Activated CD4-positive, CD25-positive, alpha-beta regulatory T cell treated with anti-CD3 and anti-CD28 coated beads, Interleukin-2, amount 50 U/mL, for 16 hours (primary cell): ENCODE measurements around the gene HOXA2.

Experiments
- DNase-seq: peaks from one replicate; pipeline ENCODE4 v3.0.0-alpha.2; 2020; ENCODE audit warnings: low read depth, low spot score

HOXA2 gene

DNA sequence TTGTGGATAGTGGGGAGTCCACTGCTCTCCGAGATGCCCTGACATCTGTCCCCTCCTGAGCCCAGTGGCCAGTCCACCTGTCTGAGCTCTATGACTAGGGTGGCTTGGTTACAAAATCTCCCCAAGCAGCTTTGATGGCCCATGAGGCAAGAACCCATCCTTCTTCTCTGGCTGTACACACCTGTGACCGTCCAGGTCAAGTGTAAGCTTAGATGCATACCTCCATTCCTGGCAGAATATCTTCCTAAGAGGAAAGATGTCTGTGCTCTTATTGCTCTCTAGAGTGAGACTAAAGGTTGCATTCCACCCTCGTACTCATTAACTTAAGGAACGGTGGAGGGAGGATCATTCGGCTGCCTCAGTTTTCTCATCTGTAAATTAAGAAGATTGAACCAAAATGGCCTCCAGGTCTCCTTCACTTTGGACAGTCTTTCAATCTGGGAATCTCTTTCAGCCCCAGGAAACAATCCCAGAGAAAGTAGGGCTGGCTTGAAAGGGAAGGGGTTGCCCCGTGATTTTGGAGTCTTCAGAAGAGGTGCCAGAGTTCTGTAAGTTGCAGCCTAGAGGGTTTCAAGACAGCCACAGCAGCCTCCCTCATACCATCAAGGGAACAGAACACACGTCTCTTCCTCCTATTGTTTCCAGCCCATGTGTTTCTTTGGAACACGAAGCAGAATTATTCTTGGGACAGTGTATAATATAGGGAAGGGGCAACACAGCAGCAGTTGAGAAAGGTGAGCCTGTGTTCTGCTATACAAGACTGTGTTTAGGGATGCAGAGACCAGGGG lies 22.6 kb upstream of the HOXA2 start:
- DNase-seq: no peak

DNA sequence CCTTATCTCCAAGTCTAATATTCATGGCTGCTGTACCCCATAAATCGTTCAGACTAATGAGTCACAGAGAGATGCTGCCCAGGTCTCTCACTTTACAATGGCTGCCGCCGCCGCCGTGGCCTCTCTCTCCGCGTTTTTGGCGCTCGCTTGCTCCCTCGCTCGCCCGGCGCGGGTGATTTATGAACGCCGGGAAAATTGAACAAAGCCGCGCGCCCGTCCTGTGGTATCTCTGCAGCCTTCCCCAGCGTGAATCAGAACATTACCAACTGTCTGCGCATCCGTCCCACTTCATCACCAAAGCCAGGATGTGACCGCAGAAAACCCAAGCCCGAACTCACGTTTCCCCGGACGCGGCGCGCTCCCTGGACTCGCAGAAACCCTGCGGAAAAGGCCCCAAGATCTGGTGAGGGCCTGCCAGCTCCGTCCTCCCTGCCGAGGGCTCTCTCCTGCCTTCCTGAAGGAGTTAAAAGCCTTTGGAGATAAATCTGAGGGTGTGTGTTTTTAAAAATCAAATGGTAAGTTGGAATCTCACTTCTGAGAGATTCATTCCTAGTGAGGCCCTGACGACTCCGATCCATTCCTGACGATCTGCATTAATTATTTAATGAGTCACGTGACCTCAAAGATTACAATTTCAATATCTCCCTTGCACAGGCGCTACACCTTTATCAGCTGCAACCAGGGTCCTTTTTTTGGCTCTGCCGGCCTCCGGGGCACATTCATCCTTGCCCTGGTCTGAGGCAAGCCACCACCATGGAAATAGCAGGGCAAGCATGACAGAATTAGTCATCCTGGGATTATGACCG lies 21.8 kb upstream of the HOXA2 start:
- no peak for DNase-seq

DNA sequence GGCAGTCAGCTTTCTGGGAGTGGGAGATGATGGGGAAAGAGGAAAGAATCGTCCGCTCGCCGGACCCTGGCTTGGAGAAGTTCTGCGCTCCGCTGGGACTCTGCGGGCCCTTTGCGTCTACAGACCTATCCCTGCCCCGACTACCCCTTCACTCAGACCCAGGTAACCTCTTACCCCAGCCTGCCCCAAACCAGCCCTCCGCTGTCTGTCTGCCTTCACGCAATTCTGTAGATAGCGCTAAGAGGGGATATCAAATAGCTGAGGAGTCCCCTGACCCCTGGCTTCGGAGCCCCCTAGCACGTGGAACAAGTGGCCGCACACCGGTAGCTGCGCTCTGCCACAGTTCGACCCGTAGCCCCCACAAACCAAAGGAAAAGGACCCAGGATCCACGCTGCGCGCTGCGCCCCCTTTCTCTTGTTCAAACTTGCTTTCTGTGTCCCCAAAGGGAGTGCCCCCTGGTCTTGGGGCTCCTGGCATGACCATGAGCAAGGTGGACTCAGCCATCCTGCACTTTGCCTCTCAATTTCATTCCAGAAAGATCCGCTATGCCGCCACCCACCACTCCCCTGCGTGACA lies 21.1 kb upstream of the HOXA2 start:
- no peak for DNase-seq

DNA sequence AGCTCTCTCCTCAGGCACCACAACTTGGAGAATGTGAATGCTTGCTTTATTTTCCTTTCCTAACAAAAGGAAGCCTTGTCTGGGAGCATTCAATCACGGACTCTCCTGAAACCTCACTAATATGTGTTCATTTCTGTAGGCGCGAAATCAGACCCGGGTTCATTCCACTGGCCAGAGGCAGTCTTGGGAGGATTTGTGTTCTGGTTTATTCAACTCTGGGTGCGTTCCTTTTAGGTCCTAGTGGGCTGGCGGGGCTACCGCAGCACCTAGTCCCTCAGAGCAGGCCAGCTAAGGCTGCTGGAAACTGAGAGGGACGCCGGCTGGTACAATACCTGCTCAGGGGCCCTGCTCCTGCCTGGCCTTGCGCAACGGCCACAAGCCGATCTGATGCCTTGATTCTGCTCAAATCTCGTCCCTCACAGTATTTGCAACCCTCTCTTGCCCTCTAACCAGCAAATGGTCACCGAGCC lies 20.6 kb upstream of the HOXA2 start:
- DNase-seq: no peak

DNA sequence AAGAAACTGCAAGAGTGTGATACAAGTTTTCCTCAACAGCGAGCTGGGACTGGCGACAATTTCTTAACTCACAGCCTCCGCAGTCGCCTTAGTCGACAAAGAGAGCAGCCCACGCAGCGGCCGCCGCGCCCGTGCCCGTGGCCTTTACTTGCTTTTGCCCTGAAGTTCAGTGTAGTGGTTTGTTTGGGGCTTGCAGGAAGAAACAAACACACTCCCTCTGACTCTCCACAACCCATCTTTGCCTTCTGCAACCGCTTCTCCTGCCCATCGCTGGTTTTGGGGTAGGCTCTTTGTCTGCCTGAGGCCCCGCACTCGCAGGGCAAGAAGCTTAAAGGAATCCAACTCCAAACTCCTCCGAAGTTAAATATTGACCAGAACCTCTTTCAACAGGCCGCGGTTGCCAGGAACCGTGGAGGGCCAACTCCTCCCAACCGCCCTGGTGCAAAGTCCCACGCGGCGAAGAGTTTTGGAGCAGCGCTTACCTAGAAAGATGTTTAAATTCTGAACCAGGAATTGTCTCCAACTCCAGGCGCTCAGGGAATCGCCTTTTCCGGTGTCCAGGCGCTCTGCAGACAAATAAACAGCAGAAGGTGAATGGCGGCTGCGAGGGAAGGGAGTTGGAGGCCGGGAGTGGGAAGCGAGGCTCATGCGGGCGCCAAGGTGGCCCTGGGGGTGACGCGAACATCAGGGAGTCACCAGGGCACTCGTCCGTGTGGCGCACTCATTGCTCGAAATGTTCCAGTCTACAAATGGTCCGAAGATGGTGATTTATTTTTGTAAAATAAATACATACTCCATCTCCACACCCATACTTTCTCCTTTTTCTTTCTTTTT lies 19.8 kb upstream of the HOXA2 start:
- no peak for DNase-seq

DNA sequence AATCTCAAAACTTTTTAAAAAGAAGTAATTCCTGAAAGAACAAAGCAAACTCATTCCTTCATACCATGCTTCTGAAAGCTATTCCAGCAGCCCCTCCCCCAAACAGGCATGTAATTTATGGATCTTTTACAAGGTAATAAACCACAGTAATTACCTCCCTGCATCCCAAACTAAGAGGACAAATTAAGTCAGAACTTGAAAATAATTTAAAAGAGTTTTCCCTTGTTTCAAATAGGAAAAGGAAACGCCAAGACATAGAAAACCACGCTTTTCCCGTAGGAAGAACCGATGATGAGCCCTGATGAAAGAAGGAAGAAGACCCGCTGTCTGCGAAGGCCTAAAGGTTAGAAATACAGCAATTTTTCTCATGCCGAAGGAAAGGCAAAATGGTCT lies 19.2 kb upstream of the HOXA2 start:
- no peak for DNase-seq

DNA sequence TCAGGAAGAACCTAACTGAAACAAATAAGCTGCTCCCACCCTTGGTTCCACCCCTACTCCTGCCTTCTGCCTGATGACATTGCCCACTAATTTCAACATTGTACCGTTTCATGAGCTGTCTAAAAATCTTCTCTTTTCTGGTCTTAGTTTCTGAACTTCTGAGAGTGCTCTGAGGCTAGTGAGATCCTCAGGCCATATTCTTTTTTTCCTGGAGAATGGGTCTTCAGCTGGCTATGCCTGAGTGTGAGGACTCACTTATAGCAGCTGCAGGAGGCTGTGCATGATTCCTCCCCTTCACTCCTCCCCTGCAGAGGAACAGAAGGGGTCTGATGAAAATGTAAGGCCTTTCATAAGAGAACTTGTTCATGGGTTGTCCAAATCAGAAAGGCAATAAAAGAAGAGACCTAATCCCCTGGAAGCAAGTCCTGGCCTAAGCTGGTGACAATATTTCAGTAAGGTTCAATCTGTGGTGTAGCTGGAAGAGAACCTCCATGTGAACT lies 17.0 kb upstream of the HOXA2 start:
- no peak for DNase-seq

DNA sequence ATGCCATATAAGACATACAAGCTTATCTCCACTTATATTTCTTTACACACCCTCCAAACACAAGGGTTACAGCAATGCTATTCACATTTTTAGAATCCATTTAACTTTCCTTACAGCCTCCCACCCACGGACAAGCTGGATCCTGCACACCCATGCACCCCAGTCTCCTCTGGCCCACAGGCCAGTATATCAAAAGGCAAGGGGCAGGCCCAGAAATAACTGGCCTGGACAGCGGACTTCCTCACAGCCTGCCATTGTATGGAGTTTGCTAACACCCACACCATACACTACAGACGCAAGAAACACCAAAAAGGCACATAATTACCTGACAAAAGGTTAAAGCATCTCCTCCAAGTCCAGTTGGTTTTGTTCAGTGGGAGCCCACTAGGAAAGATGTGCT lies 16.1 kb upstream of the HOXA2 start:
- no peak for DNase-seq

DNA sequence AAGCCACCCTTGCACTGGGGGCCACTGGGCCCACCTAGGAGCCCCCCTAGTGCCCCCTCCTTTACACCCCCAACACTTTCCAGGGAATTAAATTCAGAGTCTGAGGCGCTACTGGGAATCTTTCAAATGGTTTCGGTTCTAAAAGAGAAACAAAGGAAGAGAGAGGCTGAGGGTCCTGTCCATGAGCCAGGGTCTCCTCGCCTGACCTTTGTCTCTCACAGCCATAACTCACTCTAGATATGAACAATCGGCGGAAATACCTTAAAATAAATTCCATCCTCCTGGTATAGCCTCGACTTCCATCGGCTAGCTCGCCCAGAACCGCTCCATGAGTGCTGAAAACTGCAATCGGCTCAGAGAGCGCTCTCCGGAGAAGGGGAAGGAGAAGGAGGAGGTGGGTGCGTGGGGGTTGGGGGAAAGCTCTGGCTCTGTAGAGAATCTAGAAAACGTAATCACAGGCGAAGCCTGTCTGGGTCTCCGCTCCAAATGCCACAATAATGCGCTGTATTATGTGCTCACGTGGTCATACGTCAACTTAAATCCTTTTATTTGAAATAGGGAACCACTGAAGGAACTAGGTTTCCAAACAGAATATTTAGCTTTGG lies 15.5 kb upstream of the HOXA2 start:
- DNase-seq: no peak

DNA sequence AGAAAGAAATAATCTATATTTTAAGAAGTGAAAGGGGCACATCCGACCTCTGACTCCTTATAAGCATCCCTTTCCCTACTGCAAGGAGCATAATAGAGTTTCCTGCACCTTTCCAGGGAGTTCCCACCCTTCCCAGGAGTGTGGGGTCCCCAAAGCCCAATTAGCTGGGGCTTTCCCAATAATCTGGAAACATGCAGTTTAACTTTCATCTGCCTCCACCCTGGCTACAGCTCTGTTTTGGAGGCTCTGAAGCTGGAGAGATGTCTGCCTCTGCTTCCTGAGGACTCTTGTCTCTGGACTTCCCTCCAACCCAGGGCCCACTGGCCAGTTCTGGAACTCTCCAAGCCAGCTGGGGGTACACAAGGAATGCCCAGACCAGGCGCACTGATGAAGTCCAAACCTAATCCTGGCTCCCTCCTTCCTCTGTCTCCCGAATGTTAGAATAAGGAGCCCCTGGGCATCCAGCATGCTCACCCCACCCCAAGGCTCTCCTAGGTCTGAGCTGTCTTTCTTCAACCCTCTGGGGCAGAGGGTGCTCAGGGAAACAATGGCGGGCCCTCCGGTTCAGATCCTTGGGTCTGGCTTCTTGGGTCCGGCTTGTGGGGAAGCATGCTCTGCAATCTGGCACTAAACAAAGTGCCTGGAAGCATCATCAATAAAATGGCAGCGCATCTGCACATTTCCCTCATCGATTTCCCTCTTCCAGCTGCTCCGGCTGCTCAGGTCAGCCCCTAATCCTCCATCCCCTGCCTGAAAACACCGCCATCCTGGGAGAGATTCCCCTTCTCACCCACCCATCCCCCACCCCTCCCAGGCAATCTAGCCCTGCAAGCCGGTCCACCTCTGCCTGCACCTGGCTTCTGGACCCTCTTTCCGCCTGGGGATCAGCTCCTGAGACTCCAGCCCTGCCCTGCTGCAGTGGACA lies 14.7 kb upstream of the HOXA2 start:
- DNase-seq: no peak

DNA sequence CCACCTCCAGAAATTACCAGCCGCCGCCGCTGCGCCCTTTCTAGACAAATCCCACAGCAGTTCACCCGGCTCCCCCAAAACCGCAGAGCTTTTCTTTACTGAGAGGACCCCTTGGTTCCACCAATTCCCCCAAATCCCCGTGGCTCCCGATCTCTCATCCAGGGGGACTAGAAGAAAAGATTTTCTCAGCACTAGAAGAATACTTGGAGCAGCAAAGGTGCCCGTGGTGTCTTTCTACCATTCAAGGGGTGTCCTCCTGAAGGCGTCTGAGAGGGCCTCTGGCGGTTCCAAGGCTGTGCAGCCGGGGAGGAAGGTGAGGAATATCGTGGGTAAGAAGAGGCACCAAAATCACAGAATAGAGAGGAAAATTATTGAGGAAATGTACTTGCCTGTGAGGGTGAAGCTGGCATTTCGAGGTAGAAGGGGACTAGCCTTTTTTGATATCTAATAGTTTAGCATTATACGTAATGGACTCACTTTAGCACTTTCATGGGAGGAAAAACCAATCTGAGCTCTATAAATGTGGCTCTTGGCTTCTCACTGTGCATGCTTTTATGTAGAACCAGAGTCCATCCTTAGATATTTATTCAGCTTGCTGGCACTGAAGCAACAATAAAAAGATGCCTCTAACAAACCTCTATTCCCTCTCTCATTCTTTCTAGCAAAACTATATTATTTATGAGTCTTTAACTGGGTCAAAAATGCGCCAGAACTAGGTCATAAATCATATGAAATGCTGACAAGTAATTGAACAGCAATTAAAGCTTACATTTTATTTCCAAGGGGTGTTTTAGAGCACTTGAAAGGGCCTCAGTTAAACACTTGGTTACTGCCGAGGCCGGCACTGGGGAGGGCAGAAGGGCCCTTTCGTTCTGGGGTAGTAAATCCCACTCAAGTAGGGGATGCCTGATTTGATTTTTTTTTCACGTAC lies 13.8 kb upstream of the HOXA2 start:
- DNase-seq: no peak

DNA sequence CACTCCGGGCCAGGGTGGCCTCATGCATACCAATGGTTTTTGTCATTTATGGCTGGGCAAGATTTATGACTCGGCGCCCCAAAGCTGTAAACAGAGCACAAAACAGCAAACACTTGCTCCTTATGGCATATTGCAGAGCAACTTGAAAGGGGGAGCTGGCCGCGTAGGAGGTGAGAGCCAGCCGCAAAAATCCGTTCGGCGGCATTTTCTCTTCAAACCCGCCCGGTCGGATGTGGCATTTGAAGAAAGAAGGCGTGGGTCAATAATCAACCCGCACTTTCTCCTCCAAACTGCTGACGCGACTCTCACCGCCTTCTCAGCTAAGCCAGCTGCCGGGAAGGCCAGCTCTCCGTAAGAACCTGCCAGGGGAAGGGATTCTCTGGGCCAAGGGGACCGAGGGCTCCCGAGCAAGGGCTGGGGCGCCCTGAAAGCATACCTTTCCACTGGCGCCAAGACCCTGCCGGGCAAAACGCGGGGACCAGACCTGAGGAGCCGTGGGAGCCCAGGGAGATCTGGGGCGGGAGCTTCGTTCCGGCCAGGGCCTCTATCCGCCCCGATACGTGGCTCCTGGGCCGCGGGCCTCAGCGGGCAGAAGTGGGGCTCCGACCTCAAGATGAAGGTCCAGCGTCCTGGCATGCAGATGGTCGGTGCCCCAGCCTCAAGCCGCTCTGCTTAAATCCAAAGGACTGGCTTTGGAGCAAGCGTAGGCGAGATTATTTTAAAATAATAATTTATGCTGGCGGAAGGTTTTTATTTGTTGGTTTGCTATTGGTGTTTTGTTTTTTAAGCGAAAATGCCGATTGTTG lies 12.9 kb upstream of the HOXA2 start:
- no peak for DNase-seq

DNA sequence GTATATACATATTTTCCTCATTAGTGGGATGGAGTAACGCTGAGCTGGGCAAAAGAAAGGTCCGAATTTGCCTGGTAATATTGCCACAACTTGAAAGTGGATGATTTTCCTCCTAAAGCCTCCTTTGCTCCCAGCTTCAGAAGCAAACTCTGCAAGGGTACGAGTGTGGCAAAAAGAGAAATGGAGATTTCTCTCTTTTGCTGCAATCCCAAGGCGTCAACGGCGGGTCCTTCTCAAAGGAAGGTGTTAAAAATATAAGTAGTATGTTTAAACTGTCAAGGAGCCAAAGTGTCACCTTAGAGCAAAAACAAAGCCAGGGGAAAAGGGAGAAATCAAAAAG lies 12.4 kb upstream of the HOXA2 start:
- no peak for DNase-seq

DNA sequence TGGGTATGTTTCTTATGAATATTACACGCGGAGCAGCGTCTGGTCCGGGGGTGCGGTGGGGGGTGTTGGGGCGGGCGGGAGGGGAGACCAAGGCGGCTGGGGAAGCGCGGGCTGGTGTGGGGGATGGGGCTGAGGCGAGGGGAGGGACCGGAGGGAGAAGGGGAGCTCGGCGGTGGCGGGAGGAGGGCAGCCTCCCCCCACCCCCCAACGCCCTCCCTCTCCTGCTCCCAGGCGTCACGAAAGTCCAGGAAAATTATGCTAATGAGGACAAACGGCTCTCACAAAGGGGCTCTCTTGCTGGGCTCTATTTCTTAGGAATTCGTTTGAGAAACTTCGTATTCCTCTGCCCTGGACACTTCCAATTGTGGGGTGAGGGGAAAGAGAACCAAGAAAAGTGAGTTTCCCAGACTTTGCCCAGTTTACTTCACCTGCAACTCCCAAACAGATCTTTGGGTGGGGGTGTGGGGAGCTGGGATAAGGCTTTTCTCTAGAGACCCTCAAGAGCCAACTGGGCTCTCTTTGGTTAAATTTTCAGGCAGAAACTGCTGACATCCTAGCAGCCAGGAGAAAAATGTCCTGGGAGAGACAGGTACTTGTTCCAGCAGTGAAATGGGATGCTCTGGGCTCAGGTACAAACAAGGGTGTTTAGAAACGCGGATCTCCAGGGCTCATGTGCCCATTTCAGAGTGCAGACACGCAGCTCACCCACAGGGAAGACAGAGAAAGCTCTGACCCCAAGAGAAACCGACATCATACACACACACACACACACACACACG lies 11.7 kb upstream of the HOXA2 start:
- DNase-seq: no peak

DNA sequence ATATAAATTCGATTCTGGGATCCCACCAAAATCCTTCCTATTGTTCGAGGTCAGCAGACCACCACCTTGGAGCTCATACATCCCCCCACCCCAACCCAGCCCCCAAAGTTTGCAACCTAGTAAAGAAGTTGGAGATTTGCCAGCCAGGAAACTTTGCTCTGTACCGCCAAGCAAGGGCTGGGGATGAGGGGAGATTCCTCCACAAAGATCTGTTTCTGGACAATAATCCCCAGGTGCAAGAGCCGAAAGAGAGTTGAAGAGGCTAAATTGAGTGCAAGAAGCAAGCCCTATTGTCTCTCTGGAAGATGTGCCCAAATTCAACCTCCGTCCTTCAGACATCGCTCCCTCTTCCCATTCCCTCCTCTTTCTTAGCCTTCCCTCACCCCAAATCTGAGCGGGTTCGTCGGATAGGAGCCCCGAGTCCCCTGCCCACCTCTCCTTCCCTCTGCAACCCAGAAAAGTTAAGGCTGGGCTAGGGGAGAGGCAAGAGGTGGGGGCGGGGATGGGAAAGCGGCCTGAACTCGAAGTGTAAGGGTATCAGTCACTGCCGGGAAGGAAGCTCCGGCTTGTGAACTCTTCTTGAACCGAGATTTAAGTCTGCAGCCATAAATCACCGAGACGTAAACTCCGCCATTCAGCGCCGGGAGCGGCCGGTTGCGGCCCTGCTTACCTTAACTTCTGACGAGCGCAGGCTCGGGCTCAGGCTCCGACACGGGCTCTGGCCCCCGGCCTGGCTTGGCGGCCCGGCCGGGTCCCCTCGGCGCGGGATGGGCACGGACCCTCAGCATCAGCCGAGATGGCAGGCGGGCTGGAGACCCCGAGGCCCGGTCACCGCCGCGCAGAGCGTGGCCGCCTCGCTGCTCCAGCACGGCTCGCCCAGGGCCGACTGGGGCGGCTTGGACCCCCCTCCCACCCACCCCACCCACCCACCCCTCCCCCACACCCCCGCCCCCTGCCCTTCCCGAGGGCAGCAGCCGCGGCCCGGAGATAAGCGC lies 10.8 kb upstream of the HOXA2 start:
- no peak for DNase-seq

DNA sequence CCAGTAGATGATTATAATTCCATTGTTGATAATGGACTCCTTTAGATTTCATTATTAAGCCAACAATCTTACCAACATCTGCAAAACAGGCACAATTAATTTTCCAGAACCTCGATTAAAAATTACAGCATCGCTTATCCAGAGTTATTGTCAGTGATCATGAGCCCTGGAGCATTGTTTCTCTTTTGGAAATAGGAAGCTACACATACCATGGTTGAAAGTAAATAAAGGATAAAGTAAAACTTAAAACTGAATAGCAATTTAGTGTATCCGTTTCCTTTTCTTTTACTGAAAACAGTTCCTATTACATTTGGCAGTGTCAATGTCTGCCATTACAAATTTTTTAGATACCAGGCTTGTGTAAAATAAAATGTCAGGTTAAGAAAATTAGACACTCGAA lies 9.9 kb upstream of the HOXA2 start:
- DNase-seq: no peak
